GM12878 (cell line): ENCODE measurements around the gene KCNH5. TPM values are rescaled to one million over a fixed set of nuclear protein-coding genes. Genes with fewer than 3 reads are reported as not detected.

Experiments used
- CBX3 ChIP-seq: fragments of 200-600 bp; sonication (generic); IDR thresholded peaks from 2 replicates; pipeline ENCODE4 v1.6.1; 2016; ENCODE audit warnings: low read depth, borderline replicate concordance
- CHD1 ChIP-seq: IDR thresholded peaks from 2 replicates; pipeline ENCODE4 v1.6.1; 2012; ENCODE audit warnings: low read depth, low read length, improper control_type of control experiment
- HDAC6 ChIP-seq: fragments of 200-600 bp; sonication (generic); IDR thresholded peaks from one replicate; pipeline ENCODE4 v1.8.0; 2017; ENCODE audit warnings: antibody characterized with exemption; ENCODE audit not compliant: unreplicated experiment
- KAT2A ChIP-seq: conservative IDR thresholded peaks from 2 replicates; pipeline ENCODE4 v1.6.1; 2011; ENCODE audit warnings: low read depth, low read length; ENCODE audit not compliant: control insufficient read depth
- PML ChIP-seq: IDR thresholded peaks from 2 replicates; pipeline ENCODE4 v1.6.1; 2012; ENCODE audit warnings: low read length, inconsistent platforms
- RBBP5 ChIP-seq: fragments of 200-600 bp; sonication (generic); conservative IDR thresholded peaks from 2 replicates; pipeline ENCODE4 v1.6.1; 2016
- TBL1XR1 ChIP-seq: IDR thresholded peaks from 2 replicates; pipeline ENCODE4 v1.6.1; 2012; ENCODE audit warnings: low read depth, low read length, improper control_type of control experiment
- ZNF207 ChIP-seq: fragments of 450-650 bp; IDR thresholded peaks from 2 replicates; pipeline ENCODE4 v1.6.1; 2014; ENCODE audit warnings: antibody characterized with exemption, mild to moderate bottlenecking, borderline replicate concordance
- ZNF687 ChIP-seq: fragments of 450-650 bp; IDR thresholded peaks from 2 replicates; pipeline ENCODE4 v1.6.1; 2017; ENCODE audit warnings: mild to moderate bottlenecking, moderate library complexity
- polyA plus RNA-seq, 11 experiments: library from polyadenylated mRNA; depleted of rRNA in 4 of 11; unstranded in 6 of 11; stranded (reverse) in 5 of 11; fragments of >200 nt; fragmentation: Nextera tagmentation in 4 of 11; fragmentation: Illumina TruSeq in 1 of 11; extraction: Ambion mirVana in 4 of 11; extraction: Trizol in 1 of 11; gene quantifications; 1 replicate in 1 of 11; 2 replicates in 10 of 11; pipeline versions ENCODE4 v1.2.1 to v1.2.3, GENCODE V29; 2011 to 2016; ENCODE audit warnings: inconsistent platforms in 2 of 11, missing spikeins in 2 of 11, low read depth in 1 of 11
- total RNA-seq, 4 experiments: library from RNA; depleted of rRNA in 3 of 4; stranded (reverse); fragments of >200 nt in 3 of 4; fragmentation: Illumina TruSeq in 1 of 4; extraction: Trizol in 1 of 4; gene quantifications; 2 replicates each; pipeline versions ENCODE4 v1.2.1 to v1.2.3, GENCODE V29; 2013 to 2021

Gene KCNH5
- total and polyA plus RNA-seq, 10 of the 15 experiments (the other 5 are each of a cell fraction or from before 2014, with no cell fraction given) = under 0.01 to 0.04 (median 0.04) TPM; not detected in 7

- no peak for TF ChIP-seq ZNF687
- TF ChIP-seq KAT2A = no peak
- TF ChIP-seq RBBP5 = no peak
- TF ChIP-seq CBX3 = no peak
- TF ChIP-seq CHD1 = no peak
- no peak for TF ChIP-seq TBL1XR1
- no peak for TF ChIP-seq HDAC6
- TF ChIP-seq PML = no peak
- TF ChIP-seq ZNF207 = no peak
Measured at GRCh38 chr14:62674563-62675237, 370.6 kb downstream of the KCNH5 start (continued).
